Tibial nerve (tissue), 4 donors: ENCODE results near the gene VSIG10L. TPM values are rescaled to one million over a fixed set of nuclear protein-coding genes. Genes with fewer than 3 reads are reported as not detected.

Experiments
- DNase-seq, 2 donors: peaks; one replicate each; pipeline ENCODE4 v3.0.0-alpha.2; 2019; ENCODE audit warnings: low spot score in 2 of 2
- H3K27ac ChIP-seq, 4 donors: fragments of 200-600 bp; sonication (generic) in 3 of 4; one replicate each; pipeline ENCODE4 v1.5.1; 2017 to 2019; ENCODE audit warnings: mild to moderate bottlenecking in 1 of 4
- H3K27me3 ChIP-seq, 2 donors: fragments of 200-600 bp; sonication (generic) in 1 of 2; one replicate each; pipeline versions ENCODE4 v1.5.1 to v1.6.0; 2017 to 2019
- H3K36me3 ChIP-seq, 3 donors: fragments of 200-600 bp; sonication (generic); one replicate each; pipeline ENCODE4 v1.5.1; 2018 to 2019
- H3K4me1 ChIP-seq, 4 donors: fragments of 200-600 bp; sonication (generic) in 3 of 4; one replicate each; pipeline ENCODE4 v1.5.1; 2017 to 2019
- H3K4me3 ChIP-seq, 4 donors: fragments of 200-600 bp; sonication (generic) in 3 of 4; one replicate each; pipeline ENCODE4 v1.5.1; 2017 to 2019; ENCODE audit warnings: mild to moderate bottlenecking in 1 of 4, moderate library complexity in 1 of 4
- H3K9me3 ChIP-seq, 4 donors: fragments of 200-600 bp; sonication (generic) in 3 of 4; one replicate each; pipeline ENCODE4 v1.5.1; 2017 to 2019
- EP300 ChIP-seq, 2 donors: sonication (generic); formaldehyde crosslinking; IDR thresholded peaks; one replicate each; pipeline ENCODE4 v1.6.1; 2017; ENCODE audit warnings: antibody characterized with exemption in 2 of 2, mild to moderate bottlenecking in 1 of 2
- POLR2A ChIP-seq, 2 donors: fragments of 450-650 bp; IDR thresholded peaks; one replicate each; pipeline ENCODE4 v1.6.1; 2017; ENCODE audit warnings: antibody characterized with exemption in 2 of 2, mild to moderate bottlenecking in 2 of 2, moderate library complexity in 2 of 2
- WGBS, 2 donors: methylation state at CpG; one replicate each; pipeline ENCODE4 v1.1.5; 2018; 5-methylcytosine and 5-hydroxymethylcytosine counted together
- total RNA-seq, 4 donors: library from RNA; depleted of rRNA; stranded (reverse); fragments of >200 nt; gene quantifications; one replicate each; pipeline ENCODE4 v1.1.0, GENCODE V29; 2016
- TF ChIP-seq, protein P1 (sequence below), 5 experiments: fragments of 200-600 bp in 3 of 5; fragments of 450-650 bp in 2 of 5; sonication (generic) in 3 of 5; IDR thresholded peaks; one replicate each; pipeline ENCODE4 v1.5.1; 2016 to 2019; ENCODE audit warnings: antibody characterized with exemption in 5 of 5, mild to moderate bottlenecking in 3 of 5, moderate library complexity in 2 of 5

VSIG10L gene
- total RNA-seq, 4 donors from 2014 or later = 0.44 to 3.7 (median 2.1) TPM

DNA sequence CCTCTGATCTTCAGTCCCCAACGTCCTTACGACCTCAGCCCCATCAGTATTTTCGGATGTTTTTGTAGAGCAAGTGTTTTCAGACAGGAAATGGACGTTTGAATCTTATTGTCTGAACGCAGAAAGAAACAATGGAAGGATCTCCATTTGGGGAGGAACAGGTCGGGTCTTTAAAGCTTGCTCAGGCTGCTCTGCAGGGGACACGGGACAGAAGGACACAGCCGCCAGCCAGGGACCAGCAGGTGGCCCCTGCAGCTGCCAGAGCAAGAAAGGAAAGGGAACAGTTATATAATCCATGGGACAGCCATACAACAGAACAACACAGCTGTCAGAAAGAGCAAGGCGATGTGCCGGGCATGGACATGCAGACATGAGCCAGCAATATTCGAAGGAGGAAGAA, 49.0 kb downstream of the VSIG10L start:
- no peaks in the 10 kb centered on the region for H3K36me3 ChIP-seq
- no peak for DNase-seq
- H3K4me3 ChIP-seq = no peak overlapping the region
- no peak for TF ChIP-seq EP300 (IDR thresholded peaks at IDR 0.05)
- TF ChIP-seq POLR2A (IDR thresholded peaks at IDR 0.05) = no peak
- TF ChIP-seq, protein P1, sequence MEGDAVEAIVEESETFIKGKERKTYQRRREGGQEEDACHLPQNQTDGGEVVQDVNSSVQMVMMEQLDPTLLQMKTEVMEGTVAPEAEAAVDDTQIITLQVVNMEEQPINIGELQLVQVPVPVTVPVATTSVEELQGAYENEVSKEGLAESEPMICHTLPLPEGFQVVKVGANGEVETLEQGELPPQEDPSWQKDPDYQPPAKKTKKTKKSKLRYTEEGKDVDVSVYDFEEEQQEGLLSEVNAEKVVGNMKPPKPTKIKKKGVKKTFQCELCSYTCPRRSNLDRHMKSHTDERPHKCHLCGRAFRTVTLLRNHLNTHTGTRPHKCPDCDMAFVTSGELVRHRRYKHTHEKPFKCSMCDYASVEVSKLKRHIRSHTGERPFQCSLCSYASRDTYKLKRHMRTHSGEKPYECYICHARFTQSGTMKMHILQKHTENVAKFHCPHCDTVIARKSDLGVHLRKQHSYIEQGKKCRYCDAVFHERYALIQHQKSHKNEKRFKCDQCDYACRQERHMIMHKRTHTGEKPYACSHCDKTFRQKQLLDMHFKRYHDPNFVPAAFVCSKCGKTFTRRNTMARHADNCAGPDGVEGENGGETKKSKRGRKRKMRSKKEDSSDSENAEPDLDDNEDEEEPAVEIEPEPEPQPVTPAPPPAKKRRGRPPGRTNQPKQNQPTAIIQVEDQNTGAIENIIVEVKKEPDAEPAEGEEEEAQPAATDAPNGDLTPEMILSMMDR (IDR thresholded peaks at IDR 0.05) = no peak
- no peak overlapping the region for H3K27ac ChIP-seq
- peaks cover 0 to 13% (median 0%) of the 10 kb centered on the region in 4 donors for H3K9me3 ChIP-seq
- WGBS, 2 donors = 21 to 28% methylated on average over 11 of the region's 11 CpGs
- H3K27me3 ChIP-seq = peaks cover 0 to 7% of the 10 kb centered on the region in 2 donors
- no peaks in the 10 kb centered on the region for H3K4me1 ChIP-seq

DNA sequence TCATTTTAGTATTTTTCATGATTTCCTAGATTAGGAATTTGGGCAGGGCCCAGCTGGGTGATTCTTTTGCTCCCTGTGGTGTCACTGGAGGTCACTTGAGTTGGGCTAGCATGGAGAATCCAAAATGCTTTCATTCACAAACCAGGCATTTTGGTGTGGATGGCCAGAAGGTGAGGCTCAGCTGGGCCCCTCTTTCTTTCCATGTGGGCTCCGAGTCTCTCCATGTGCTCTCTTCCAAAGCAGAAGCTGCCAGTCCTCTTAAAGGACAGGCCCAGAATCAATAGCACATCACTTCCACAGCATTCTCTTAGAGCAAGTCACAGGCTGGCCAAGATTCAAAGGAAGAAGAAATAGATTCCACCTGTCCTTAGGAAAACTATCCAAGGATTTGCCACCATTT, 52.3 kb downstream of the VSIG10L start:
- Histone ChIP-seq H3K4me3 (no peak overlapping the region), H3K9me3 (peaks cover 0 to 16% (median 0%) of the 10 kb centered on the region in 4 donors), H3K36me3 (no peaks in the 10 kb centered on the region), H3K27ac (no peak overlapping the region), H3K4me1 (no peaks in the 10 kb centered on the region), H3K27me3 (peaks cover 0 to 7% of the 10 kb centered on the region in 2 donors)
- TF ChIP-seq EP300 (IDR thresholded peaks at IDR 0.05) (no peak), POLR2A (IDR thresholded peaks at IDR 0.05) (no peak)
- TF ChIP-seq, protein P1 (IDR thresholded peaks at IDR 0.05) = no peak
- no peak for DNase-seq
- WGBS, 2 donors = 81 to 93% methylated on average over 1 of the region's 1 CpG

DNA sequence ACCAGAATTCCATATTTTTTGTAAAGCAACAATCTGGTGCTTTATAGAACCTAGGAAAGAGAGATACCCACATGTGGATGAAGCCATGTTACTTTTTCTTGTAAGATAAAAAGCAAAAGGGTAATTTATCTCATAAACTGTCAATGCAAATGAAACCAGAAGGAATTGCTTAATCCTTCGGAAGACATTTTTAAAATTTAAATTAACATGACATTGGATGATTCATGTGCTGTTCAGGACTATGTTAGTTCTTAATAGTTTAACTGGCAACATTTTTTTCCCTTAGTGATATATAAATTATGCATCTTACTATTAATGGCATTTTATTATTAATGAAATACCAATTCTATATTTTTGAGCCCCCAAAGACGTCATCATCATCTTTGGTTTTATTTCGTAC, 56.3 kb downstream of the VSIG10L start:
- WGBS, 2 donors = 82 to 83% methylated on average over 3 of the region's 3 CpGs
- Histone ChIP-seq H3K4me1 (no peaks in the 10 kb centered on the region), H3K36me3 (no peaks in the 10 kb centered on the region), H3K9me3 (peaks cover 0 to 27% (median 2%) of the 10 kb centered on the region in 4 donors), H3K27me3 (no peaks in the 10 kb centered on the region), H3K27ac (no peak overlapping the region), H3K4me3 (no peak overlapping the region)
- no peak for TF ChIP-seq POLR2A (IDR thresholded peaks at IDR 0.05)
- TF ChIP-seq, protein P1 (IDR thresholded peaks at IDR 0.05) = no peak
- no peak for TF ChIP-seq EP300 (IDR thresholded peaks at IDR 0.05)
- no peak for DNase-seq

DNA sequence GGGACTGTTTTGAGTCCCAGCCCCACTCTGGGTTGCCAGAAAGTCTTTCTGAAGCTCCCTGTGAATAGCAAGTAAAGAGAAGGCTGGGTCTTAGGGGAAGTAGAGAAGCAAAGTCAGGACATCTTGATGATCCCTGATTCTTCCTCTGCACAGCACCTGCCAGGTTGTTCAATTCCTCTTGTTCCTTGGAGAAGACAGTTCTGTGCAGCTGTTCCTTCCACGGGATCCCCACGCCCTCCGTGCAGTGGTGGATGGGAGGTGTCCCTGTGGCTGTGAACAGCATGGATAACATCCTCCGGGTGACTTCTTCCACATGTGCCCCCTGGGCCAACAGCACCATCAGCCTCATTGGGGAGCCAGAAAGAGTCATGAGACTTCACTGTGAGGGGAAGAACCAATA, 59.6 kb downstream of the VSIG10L start:
- H3K27me3 ChIP-seq = no peaks in the 10 kb centered on the region
- 73 to 91% methylated on average over 4 of the region's 4 CpGs for WGBS, 2 donors
- TF ChIP-seq, protein P1 (IDR thresholded peaks at IDR 0.05) = no peak

More for the DNA sequence above, 59.6 kb downstream of the VSIG10L start:
- Histone ChIP-seq H3K4me1 (no peaks in the 10 kb centered on the region), H3K9me3 (peaks cover 0 to 18% (median 2%) of the 10 kb centered on the region in 4 donors), H3K27ac (no peak overlapping the region), H3K36me3 (no peaks in the 10 kb centered on the region), H3K4me3 (no peak overlapping the region)
- no peak for DNase-seq

Other genes starting within 250 kb of the VSIG10L start
- 10 to 100 TPM in 3 of 4 donors, 1 to 10 TPM in 1; 7.4 to 25.5 (median 18.3) TPM for gene CTU1, start 233.7 kb downstream of the VSIG10L start, total RNA-seq
- 10 to 100 TPM in 1 of 4 donors, 1 to 10 TPM in 3; 4.2 to 18.0 (median 5.0) TPM for gene SIGLEC9, start 217.2 kb downstream of the VSIG10L start, total RNA-seq
- 1 to 10 TPM in 2 of 4 donors, under 1 TPM in 2; 0.42 to 7.5 (median 1.1) TPM for gene SIGLEC7, start 199.8 kb downstream of the VSIG10L start, total RNA-seq
- 10 to 100 TPM in 1 of 4 donors, 1 to 10 TPM in 3; 2.9 to 27.0 (median 8.9) TPM for gene CD33, start 117.1 kb downstream of the VSIG10L start, total RNA-seq
- not detected for gene SIGLECL1, start 91.1 kb downstream of the VSIG10L start, total RNA-seq
- under 1 TPM in 1 of 4 donors, not detected in 3; 0.30 TPM for gene IGLON5, start 30.5 kb downstream of the VSIG10L start, total RNA-seq
- gene ETFB, start 24.2 kb upstream of the VSIG10L start, total RNA-seq = 100 to 1,000 TPM in 3 of 4 donors, 10 to 100 TPM in 1; 73.2 to 118 (median 101) TPM
- gene CLDND2, start 26.9 kb upstream of the VSIG10L start, total RNA-seq = not detected
- gene NKG7, start 30.5 kb upstream of the VSIG10L start, total RNA-seq = 1 to 10 TPM in 2 of 4 donors, not detected in 2; 3.6 to 3.9 TPM
- not detected for gene LIM2, start 45.8 kb upstream of the VSIG10L start, total RNA-seq
- under 1 TPM in 1 of 4 donors, not detected in 3; 0.63 TPM for gene C19orf84, start 48.5 kb upstream of the VSIG10L start, total RNA-seq
- 10 to 100 TPM in 2 of 4 donors, 1 to 10 TPM in 2; 2.1 to 21.9 (median 7.3) TPM for gene SIGLEC10, start 75.5 kb upstream of the VSIG10L start, total RNA-seq
- gene SIGLEC8, start 116.3 kb upstream of the VSIG10L start, total RNA-seq = 1 to 10 TPM in 1 of 4 donors, under 1 TPM in 3; 0.20 to 5.5 (median 0.87) TPM
- not detected for gene CEACAM18, start 136.4 kb upstream of the VSIG10L start, total RNA-seq
- under 1 TPM in 1 of 4 donors, not detected in 3; 0.66 TPM for gene SIGLEC12, start 159.7 kb upstream of the VSIG10L start, total RNA-seq
- 1 to 10 TPM in 1 of 4 donors, under 1 TPM in 3; 0.44 to 1.5 (median 0.59) TPM for gene SIGLEC6, start 189.5 kb upstream of the VSIG10L start, total RNA-seq
- gene ZNF175, start 229.1 kb upstream of the VSIG10L start, total RNA-seq = 1 to 10 TPM; 4.3 to 8.5 (median 7.3) TPM